ENCODE data around the gene GOLGA2. TPM values are rescaled to one million over a fixed set of nuclear protein-coding genes. Genes with fewer than 3 reads are reported as not detected.

GOLGA2 gene
- total RNA-seq, 1 donor from 2014 or later: 105 TPM

DNA sequence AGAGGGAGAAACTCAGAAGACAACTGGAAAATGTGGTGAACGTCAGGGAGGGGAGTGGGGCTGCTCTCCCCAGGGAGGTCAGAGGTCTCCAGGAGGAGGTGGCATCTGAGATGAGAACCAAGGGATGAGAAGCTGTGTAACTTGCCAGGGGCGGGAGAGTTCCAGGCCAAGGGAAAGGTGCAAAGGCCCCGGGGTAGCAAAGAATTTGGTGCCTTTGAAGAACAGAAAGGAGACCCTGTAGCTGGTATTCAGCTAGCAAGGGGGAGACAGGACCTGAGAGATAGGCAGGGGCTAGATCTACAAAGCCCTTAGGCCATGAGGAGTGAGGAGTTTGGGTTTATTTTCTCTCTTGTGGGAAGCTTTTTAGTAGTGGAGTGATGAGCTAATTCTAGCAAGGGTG lies 69.3 kb downstream of the GOLGA2 start:
- no peak for TF ChIP-seq EZH2 (IDR thresholded peaks at IDR 0.05; ENCODE audit: insufficient read depth, low read length)
- TF ChIP-seq, protein P1, sequence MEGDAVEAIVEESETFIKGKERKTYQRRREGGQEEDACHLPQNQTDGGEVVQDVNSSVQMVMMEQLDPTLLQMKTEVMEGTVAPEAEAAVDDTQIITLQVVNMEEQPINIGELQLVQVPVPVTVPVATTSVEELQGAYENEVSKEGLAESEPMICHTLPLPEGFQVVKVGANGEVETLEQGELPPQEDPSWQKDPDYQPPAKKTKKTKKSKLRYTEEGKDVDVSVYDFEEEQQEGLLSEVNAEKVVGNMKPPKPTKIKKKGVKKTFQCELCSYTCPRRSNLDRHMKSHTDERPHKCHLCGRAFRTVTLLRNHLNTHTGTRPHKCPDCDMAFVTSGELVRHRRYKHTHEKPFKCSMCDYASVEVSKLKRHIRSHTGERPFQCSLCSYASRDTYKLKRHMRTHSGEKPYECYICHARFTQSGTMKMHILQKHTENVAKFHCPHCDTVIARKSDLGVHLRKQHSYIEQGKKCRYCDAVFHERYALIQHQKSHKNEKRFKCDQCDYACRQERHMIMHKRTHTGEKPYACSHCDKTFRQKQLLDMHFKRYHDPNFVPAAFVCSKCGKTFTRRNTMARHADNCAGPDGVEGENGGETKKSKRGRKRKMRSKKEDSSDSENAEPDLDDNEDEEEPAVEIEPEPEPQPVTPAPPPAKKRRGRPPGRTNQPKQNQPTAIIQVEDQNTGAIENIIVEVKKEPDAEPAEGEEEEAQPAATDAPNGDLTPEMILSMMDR (IDR thresholded peaks at IDR 0.05; ENCODE audit: insufficient read depth, low read depth, low read length): no peak
- Mint-ChIP-seq H3K4me3 (ENCODE audit: unreplicated experiment) (no peak overlapping the region), H3K9me3 (ENCODE audit: unreplicated experiment) (no peaks in the 10 kb centered on the region), H3K36me3 (ENCODE audit: low read depth, unreplicated experiment) (peaks cover 2% of the 10 kb centered on the region), H3K4me1 (ENCODE audit: low read depth, unreplicated experiment) (peaks cover 27% of the 10 kb centered on the region), H3K27ac (ENCODE audit: unreplicated experiment) (no peak overlapping the region), H3K27me3 (ENCODE audit: low read depth, unreplicated experiment) (no peaks in the 10 kb centered on the region)
- H3K4me3 ChIP-seq (ENCODE audit: insufficient read depth, low read depth, low read length): no peak overlapping the region
- no peak overlapping the region for H3K4me2 ChIP-seq (ENCODE audit: low read length)
- H3K36me3 ChIP-seq (ENCODE audit: insufficient read depth, low read length): no peaks in the 10 kb centered on the region
- peaks cover 12% of the 10 kb centered on the region for H4K20me1 ChIP-seq (ENCODE audit: insufficient read depth, low read length)
- no peaks in the 10 kb centered on the region for H3K27me3 ChIP-seq (ENCODE audit: insufficient read depth, low read length)
- peaks cover 8% of the 10 kb centered on the region for H3K79me2 ChIP-seq (ENCODE audit: insufficient read depth, low read length)
- no peak for FAIRE-seq
- no peaks in the 10 kb centered on the region for H3K9me3 ChIP-seq (ENCODE audit: insufficient read depth, low read depth, low read length)
- DNase-seq (ENCODE audit: low read depth): no peak
- H3K27ac ChIP-seq (ENCODE audit: low read depth, low read length): no peak overlapping the region
- H2AFZ ChIP-seq (ENCODE audit: low read depth, low read length): no peak overlapping the region
- no peak overlapping the region for H3K9ac ChIP-seq (ENCODE audit: low read length)
- H3K4me1 ChIP-seq (ENCODE audit: insufficient read depth, low read length): peaks cover 21% of the 10 kb centered on the region

Small RNAs within 50 kb of the gene (microRNA-seq; reads per million reads assigned to microRNA genes)
- gene MIR199B: 2,200 reads per million, percentile 87 among the genes with 10 or more reads in this experiment
- gene MIR3154: 1.4 reads per million

Other genes starting within 250 kb of the GOLGA2 start
- 9.6 and 10.2 TPM in 2 replicates for gene NAIF1, start 208.7 kb downstream of the GOLGA2 start, total RNA-seq
- 9.8 and 14.4 TPM in 2 replicates for gene SLC25A25, start 207.8 kb downstream of the GOLGA2 start, total RNA-seq
- gene PTGES2, start 148.3 kb downstream of the GOLGA2 start, total RNA-seq: 44.1 and 44.4 TPM in 2 replicates
- not detected in 2 replicates for gene LCN2, start 126.6 kb downstream of the GOLGA2 start, total RNA-seq
- gene BBLN, start 115.7 kb downstream of the GOLGA2 start, total RNA-seq: 47.3 and 56.6 TPM in 2 replicates
- gene CIZ1, start 84.4 kb downstream of the GOLGA2 start, total RNA-seq: 110 and 117 TPM in 2 replicates
- gene DNM1, start 72.6 kb downstream of the GOLGA2 start, total RNA-seq: 29.7 and 37.6 TPM in 2 replicates
- 29.2 and 30.8 TPM in 2 replicates for gene SWI5, start 269 bp upstream of the GOLGA2 start, total RNA-seq
- 26.6 and 27.9 TPM in 2 replicates for gene TRUB2, start 46.4 kb upstream of the GOLGA2 start, total RNA-seq
- 31.4 and 31.5 TPM in 2 replicates for gene COQ4, start 46.8 kb upstream of the GOLGA2 start, total RNA-seq
- 26.1 and 26.9 TPM in 2 replicates for gene SLC27A4, start 64.5 kb upstream of the GOLGA2 start, total RNA-seq
- gene URM1, start 95.4 kb upstream of the GOLGA2 start, total RNA-seq: 50.7 and 51.6 TPM in 2 replicates
- gene CERCAM, start 144.8 kb upstream of the GOLGA2 start, total RNA-seq: 66.1 and 99.8 TPM in 2 replicates
- 26.2 and 28.1 TPM in 2 replicates for gene ODF2, start 180.0 kb upstream of the GOLGA2 start, total RNA-seq
- gene GLE1, start 228.7 kb upstream of the GOLGA2 start, total RNA-seq: 15.0 and 17.5 TPM in 2 replicates